T-cell (primary cell): ENCODE data around the gene TOX3. TPM values are rescaled to one million over a fixed set of nuclear protein-coding genes. Genes with fewer than 3 reads are reported as not detected.

Experiments used
- ATAC-seq, 4 experiments: fragments of 200-7000 bp in 3 of 4; fragments of 150-1000 bp in 1 of 4; cut with Tn5 transposase; replicated peaks in 1 of 4; 1 replicate in 3 of 4; 2 replicates in 1 of 4; pipeline ENCODE4 v1.10.0; 2021; ENCODE audit warnings: moderate library complexity in 3 of 4, mild to moderate bottlenecking in 2 of 4, moderate number of reproducible peaks in 1 of 4
- CTCF ChIA-PET, 2 donors: fragments of 300-600 bp; sonication (Branson Sonifier 250); formaldehyde crosslinking; loops; one replicate each; lab custom pipeline; 2022; ENCODE audit warnings: antibody characterized with exemption in 2 of 2; lab: Charles Lee
- POLR2A ChIA-PET, 2 donors: fragments of 300-600 bp; sonication (Branson Sonifier 250); formaldehyde crosslinking; loops; one replicate each; lab custom pipeline; 2022; ENCODE audit warnings: antibody characterized with exemption in 2 of 2; lab: Charles Lee
- DNase-seq, 35 experiments: peaks; one replicate each; pipeline versions ENCODE4 v3.0.0 to v3.0.0-alpha.2; 2013 to 2023
- H3K27ac ChIP-seq: one replicate; pipeline ENCODE4 v1.5.1; 2013; ENCODE audit warnings: low read length
- H3K27me3 ChIP-seq, 2 experiments: replicated peaks in 1 of 2; 1 replicate in 1 of 2; 2 replicates in 1 of 2; pipeline versions ENCODE4 v1.6.1 to v1.7.0; 2013; ENCODE audit warnings: low read length in 1 of 2, mixed read lengths in 1 of 2; ENCODE audit not compliant: control insufficient read depth in 2 of 2, insufficient read depth in 2 of 2; ENCODE audit errors: extremely low read depth in 1 of 2
- H3K36me3 ChIP-seq, 2 donors: 1 replicate in 1 of 2; 2 replicates in 1 of 2; pipeline versions ENCODE4 v1.6.1 to v1.7.0; 2013; ENCODE audit warnings: low read length in 1 of 2; ENCODE audit not compliant: control insufficient read depth in 2 of 2, insufficient read depth in 1 of 2; ENCODE audit errors: extremely low read depth in 1 of 2
- H3K4me1 ChIP-seq, 2 experiments: 1 replicate in 1 of 2; 2 replicates in 1 of 2; pipeline versions ENCODE4 v1.6.1 to v1.7.0; 2013; ENCODE audit warnings: low read length in 2 of 2, mixed read lengths in 1 of 2; ENCODE audit not compliant: insufficient read depth in 2 of 2, control insufficient read depth in 1 of 2; ENCODE audit errors: extremely low read depth in 1 of 2
- H3K4me3 ChIP-seq, 2 donors: 1 replicate in 1 of 2; 2 replicates in 1 of 2; pipeline versions ENCODE4 v1.5.1 to v1.7.0; 2013; ENCODE audit warnings: mild to moderate bottlenecking in 2 of 2, low read length in 1 of 2, moderate library complexity in 1 of 2; ENCODE audit not compliant: control insufficient read depth in 1 of 2; ENCODE audit errors: extremely low read depth in 1 of 2
- H3K9me3 ChIP-seq: 2 replicates; pipeline ENCODE4 v1.7.0; 2013
- H3K27ac Mint-ChIP-seq, 2 donors: one replicate each; pipeline ENCODE4 v1.8.0; 2020 to 2021; ENCODE audit warnings: mild to moderate bottlenecking in 2 of 2, mixed read lengths in 2 of 2
- H3K27me3 Mint-ChIP-seq, 2 donors: one replicate each; pipeline ENCODE4 v1.8.0; 2021 to 2022; ENCODE audit warnings: mixed read lengths in 2 of 2
- H3K36me3 Mint-ChIP-seq: one replicate; pipeline ENCODE4 v1.8.0; 2021; ENCODE audit warnings: mixed read lengths
- H3K4me1 Mint-ChIP-seq, 3 donors: one replicate each; pipeline ENCODE4 v1.8.0; 2020 to 2022; ENCODE audit warnings: mixed read lengths in 3 of 3, mild to moderate bottlenecking in 1 of 3
- H3K4me3 Mint-ChIP-seq, 3 donors: one replicate each; pipeline ENCODE4 v1.8.0; 2020 to 2022; ENCODE audit warnings: mild to moderate bottlenecking in 3 of 3, mixed read lengths in 3 of 3, moderate library complexity in 3 of 3
- H3K9me3 Mint-ChIP-seq, 3 donors: one replicate each; pipeline ENCODE4 v1.8.0; 2020 to 2022; ENCODE audit warnings: mixed read lengths in 3 of 3
- WGBS: methylation state at CpG from one replicate; pipeline ENCODE4 v1.1.5; 2013; ENCODE audit warnings: missing lambda C conversion rate; ENCODE audit not compliant: insufficient coverage; 5-methylcytosine and 5-hydroxymethylcytosine counted together
- total RNA-seq, 35 experiments: library from RNA in 6 of 35; stranded (reverse) in 6 of 35; fragments of 120-200 nt in 1 of 35; gene quantifications; one replicate each; pipeline versions ENCODE4 v1.2.1 to v1.2.4 and lab custom pipeline; 2013 to 2026

Gene TOX3
- total RNA-seq, 5 donors from 2014 or later (not counting 1 experiment from before 2014, with no cell fraction given): 0.09 to 0.10 TPM; not detected in 3

DNA sequence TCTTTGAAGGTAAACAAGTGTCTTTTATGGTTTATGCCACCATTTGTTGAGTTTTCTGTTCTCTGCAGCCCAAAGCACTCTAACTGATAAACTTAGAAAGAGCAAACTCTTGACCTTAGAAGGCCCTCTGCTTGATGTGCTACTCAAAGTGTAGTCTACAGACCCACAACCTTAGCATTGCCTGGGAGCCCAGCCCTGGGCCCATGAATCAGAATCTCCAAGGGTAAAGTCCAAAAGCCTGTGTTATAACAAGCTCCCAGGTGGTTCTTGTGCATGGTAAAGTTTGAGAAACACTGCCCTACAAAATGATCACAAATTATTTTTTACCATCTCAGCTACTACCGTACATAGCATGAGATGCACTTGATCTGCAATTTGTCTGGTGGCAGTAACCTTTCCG is 6.0 kb downstream of the TOX3 start:
- H3K4me1 ChIP-seq: no peaks in the 10 kb centered on the region
- H3K9me3 ChIP-seq: no peaks in the 10 kb centered on the region
- Mint-ChIP-seq H3K9me3 (peaks cover 0 to 8% (median 4%) of the 10 kb centered on the region in 3 donors), H3K27me3 (peaks cover 19 to 20% of the 10 kb centered on the region in 2 donors), H3K27ac (no peak overlapping the region), H3K4me3 (no peak overlapping the region), H3K4me1 (peaks cover 4 to 6% (median 4%) of the 10 kb centered on the region in 3 donors), H3K36me3 (no peaks in the 10 kb centered on the region)
- CTCF ChIA-PET: no interaction called here
- H3K27me3 ChIP-seq: peaks cover 5 to 8% of the 10 kb centered on the region in 2 experiments
- DNase-seq (no peak), ATAC-seq (no peak)
- POLR2A ChIA-PET: no interaction called here
- no peaks in the 10 kb centered on the region for H3K36me3 ChIP-seq
- no peak overlapping the region for H3K4me3 ChIP-seq
- WGBS: 95% methylated on average over 2 of the region's 2 CpGs
- H3K27ac ChIP-seq: no peak overlapping the region

DNA sequence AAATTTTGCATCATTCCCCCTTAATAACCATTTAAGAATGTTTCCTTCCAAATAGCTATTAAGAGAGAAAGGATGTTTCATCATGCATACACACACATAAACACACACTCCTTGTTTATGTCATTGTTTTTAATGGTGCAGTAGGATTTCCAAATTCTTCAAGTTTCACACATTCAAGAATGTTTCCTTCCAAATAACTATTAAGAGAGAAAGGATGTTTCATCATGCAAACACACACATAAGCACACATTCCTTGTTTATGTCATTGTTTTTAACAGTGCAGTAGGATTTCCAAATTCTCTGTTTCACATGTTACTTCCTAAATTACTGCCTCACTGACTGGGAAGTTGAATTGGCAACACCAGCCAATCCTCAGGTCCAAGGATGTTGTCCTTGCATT is 7.8 kb downstream of the TOX3 start:
- CTCF ChIA-PET: interaction anchor here in 1 of 2 donors (0.7 kb wide), 1 partner anchor 172 kb away, joined by 4 read pairs; no protein-coding TSS in a partner anchor
- no peak for DNase-seq
- Histone ChIP-seq H3K27ac (no peak overlapping the region), H3K36me3 (no peaks in the 10 kb centered on the region), H3K9me3 (no peaks in the 10 kb centered on the region), H3K27me3 (peaks cover 0 to 3% of the 10 kb centered on the region in 2 experiments), H3K4me3 (no peak overlapping the region), H3K4me1 (no peaks in the 10 kb centered on the region)
- no peak for ATAC-seq
- Mint-ChIP-seq H3K27ac (no peak overlapping the region), H3K9me3 (peaks cover 0 to 12% (median 4%) of the 10 kb centered on the region in 3 donors), H3K4me1 (no peaks in the 10 kb centered on the region), H3K4me3 (no peak overlapping the region), H3K27me3 (peaks cover 7 to 8% of the 10 kb centered on the region in 2 donors), H3K36me3 (no peaks in the 10 kb centered on the region)
- POLR2A ChIA-PET: no interaction called here

DNA sequence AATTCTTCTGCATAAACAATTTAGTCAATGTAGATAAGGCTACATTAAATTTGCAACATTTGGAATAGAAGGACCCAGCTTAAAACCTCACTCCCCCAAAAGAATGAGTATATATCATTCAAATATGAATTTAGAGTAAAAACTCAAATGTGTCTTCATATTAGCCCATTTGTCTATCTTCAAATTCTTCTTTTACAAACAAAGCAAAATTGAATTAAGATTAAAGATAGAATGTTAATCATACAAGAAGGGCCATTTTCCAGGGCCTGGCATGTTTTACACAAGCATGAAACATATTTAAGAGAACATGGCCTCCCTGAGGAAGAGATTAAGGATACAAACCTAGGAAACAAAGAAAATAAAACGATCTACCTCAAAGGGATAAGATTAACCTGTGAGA is 8.4 kb downstream of the TOX3 start:
- ATAC-seq (no peak), DNase-seq (no peak)
- ChIA-PET CTCF (no interaction called here), POLR2A (no interaction called here)
- Mint-ChIP-seq H3K4me1 (no peaks in the 10 kb centered on the region), H3K27ac (no peak overlapping the region), H3K27me3 (peaks cover 3 to 5% of the 10 kb centered on the region in 2 donors), H3K36me3 (no peaks in the 10 kb centered on the region), H3K9me3 (peaks cover 0 to 12% (median 4%) of the 10 kb centered on the region in 3 donors), H3K4me3 (no peak overlapping the region)
- H3K4me1 ChIP-seq: no peaks in the 10 kb centered on the region
- H3K27me3 ChIP-seq: peaks cover 0 to 3% of the 10 kb centered on the region in 2 experiments
- no CpG with 5 or more reads among the region's 1 CpG for WGBS
- no peak overlapping the region for H3K4me3 ChIP-seq
- H3K27ac ChIP-seq: no peak overlapping the region
- H3K9me3 ChIP-seq: no peaks in the 10 kb centered on the region
- no peaks in the 10 kb centered on the region for H3K36me3 ChIP-seq

DNA sequence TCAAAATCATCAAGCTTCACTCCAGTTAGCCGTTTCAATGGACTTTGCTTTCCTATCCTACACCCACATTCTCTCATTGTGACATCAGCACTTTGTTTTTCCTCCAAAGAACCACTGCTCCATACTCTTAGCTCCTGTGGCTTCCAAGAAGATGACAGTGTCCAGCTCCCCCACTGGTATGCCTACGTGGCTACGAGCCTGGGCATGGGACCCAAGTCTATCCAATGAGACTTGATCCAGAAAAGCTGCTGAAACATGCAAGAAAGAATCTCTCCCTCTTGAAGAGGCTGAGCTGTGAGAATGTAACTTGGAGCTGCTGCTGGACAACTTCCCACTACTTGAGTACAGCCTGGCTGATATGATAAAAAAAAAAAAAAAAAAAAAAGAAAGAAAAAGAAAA is 9.4 kb downstream of the TOX3 start:
- Mint-ChIP-seq H3K4me1 (no peaks in the 10 kb centered on the region), H3K9me3 (peaks cover 0 to 12% (median 4%) of the 10 kb centered on the region in 3 donors), H3K27ac (no peak overlapping the region), H3K4me3 (no peak overlapping the region), H3K27me3 (peaks cover under 1 to 2% of the 10 kb centered on the region in 2 donors), H3K36me3 (no peaks in the 10 kb centered on the region)
- no peak overlapping the region for H3K4me3 ChIP-seq
- H3K27me3 ChIP-seq: peaks cover 0 to 2% of the 10 kb centered on the region in 2 experiments
- DNase-seq: no peak
- ChIA-PET POLR2A (no interaction called here), CTCF (interaction anchor here in 1 of 2 donors (0.6 kb wide), 1 partner anchor 1344 kb away, joined by 6 read pairs; no protein-coding TSS in a partner anchor)
- 72% methylated on average over 3 of the region's 3 CpGs for WGBS
- no peaks in the 10 kb centered on the region for H3K9me3 ChIP-seq
- H3K36me3 ChIP-seq: no peaks in the 10 kb centered on the region
- H3K27ac ChIP-seq: no peak overlapping the region
- H3K4me1 ChIP-seq: no peaks in the 10 kb centered on the region
- no peak for ATAC-seq

DNA sequence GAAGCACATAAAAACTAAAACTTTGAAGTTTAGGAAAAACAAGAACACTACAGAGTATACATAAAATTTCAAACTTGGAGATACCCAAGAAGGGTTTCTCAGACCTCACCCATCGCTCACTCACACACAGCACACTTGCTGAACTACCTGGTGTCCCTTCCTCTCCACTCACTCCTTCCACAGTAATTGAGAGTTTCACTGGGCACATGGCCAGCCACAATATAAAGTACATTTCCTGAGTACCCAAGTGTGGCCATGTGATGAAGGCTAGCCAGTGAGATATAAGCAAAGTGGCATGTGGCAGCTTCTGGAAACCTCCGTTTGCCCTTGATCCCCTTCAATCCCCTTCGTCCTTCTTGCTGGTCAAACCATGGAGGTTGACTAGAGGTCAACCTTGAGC is 11.9 kb downstream of the TOX3 start:
- H3K4me1 ChIP-seq: no peaks in the 10 kb centered on the region
- no peak overlapping the region for H3K4me3 ChIP-seq
- H3K4me3 Mint-ChIP-seq: no peak overlapping the region
- no peaks in the 10 kb centered on the region for H3K36me3 ChIP-seq
- POLR2A ChIA-PET: no interaction called here
- no peak for ATAC-seq
- no peaks in the 10 kb centered on the region for H3K4me1 Mint-ChIP-seq
- H3K27ac Mint-ChIP-seq: no peak overlapping the region
- WGBS: 75% methylated on average over 1 of the region's 3 CpGs
- H3K27me3 Mint-ChIP-seq: no peaks in the 10 kb centered on the region
- CTCF ChIA-PET: no interaction called here
- no peak overlapping the region for H3K27ac ChIP-seq
- no peak for DNase-seq
- H3K36me3 Mint-ChIP-seq: no peaks in the 10 kb centered on the region
- H3K9me3 ChIP-seq: no peaks in the 10 kb centered on the region
- H3K27me3 ChIP-seq: no peaks in the 10 kb centered on the region
- peaks cover 0 to 16% (median 4%) of the 10 kb centered on the region in 3 donors for H3K9me3 Mint-ChIP-seq

DNA sequence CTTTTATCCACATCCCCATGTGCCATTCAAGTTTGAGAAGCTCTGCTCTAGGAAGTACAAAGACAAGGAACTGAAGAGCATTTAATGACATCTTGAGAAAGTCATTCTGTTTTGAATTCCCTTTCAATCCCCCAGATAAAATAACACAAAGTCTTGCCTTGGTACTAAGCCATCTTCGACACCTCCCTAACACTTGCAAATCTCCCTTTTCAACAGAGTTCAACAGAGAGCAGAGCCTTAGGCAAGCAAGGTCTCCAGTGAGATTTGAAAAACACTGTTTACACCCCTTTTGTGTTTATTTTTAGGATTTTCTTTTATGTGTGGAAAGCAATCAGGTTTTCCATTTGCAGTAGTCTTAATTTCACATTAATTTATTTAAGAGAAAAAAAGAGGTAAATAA is 13.6 kb downstream of the TOX3 start:
- H3K4me3 Mint-ChIP-seq: no peak overlapping the region
- no peak overlapping the region for H3K27ac Mint-ChIP-seq
- H3K9me3 Mint-ChIP-seq: peaks cover 0 to 16% (median 0%) of the 10 kb centered on the region in 3 donors
- Histone ChIP-seq H3K9me3 (no peaks in the 10 kb centered on the region), H3K4me1 (no peaks in the 10 kb centered on the region), H3K27me3 (no peaks in the 10 kb centered on the region), H3K36me3 (no peaks in the 10 kb centered on the region), H3K27ac (no peak overlapping the region), H3K4me3 (no peak overlapping the region)
- POLR2A ChIA-PET: no interaction called here
- no peaks in the 10 kb centered on the region for H3K27me3 Mint-ChIP-seq
- H3K36me3 Mint-ChIP-seq: no peaks in the 10 kb centered on the region
- no peak for ATAC-seq
- 63% methylated on average over 1 of the region's 1 CpG for WGBS
- no peaks in the 10 kb centered on the region for H3K4me1 Mint-ChIP-seq
- CTCF ChIA-PET: no interaction called here
- no peak for DNase-seq

DNA sequence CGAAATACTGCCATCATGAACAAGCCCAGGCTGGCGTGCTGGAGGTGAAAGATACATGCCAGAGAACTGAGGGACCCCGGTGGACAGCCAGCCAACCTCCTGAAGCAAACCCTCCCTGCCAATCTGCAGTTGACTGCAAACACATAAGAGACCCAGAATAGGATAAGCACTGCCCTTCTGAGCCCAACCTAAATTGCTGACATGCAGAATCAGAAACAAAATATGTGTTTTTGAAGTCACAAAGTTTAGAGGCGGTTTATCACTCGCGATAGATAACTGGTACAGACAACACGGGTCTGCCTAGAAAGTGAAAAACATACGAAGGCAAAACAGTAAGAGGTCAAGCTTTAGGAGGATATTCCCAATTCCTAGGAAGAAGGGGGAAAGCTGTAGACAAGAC is 14.6 kb downstream of the TOX3 start:
- ChIA-PET POLR2A (no interaction called here), CTCF (no interaction called here)
- DNase-seq (no peak), ATAC-seq (no peak)
- H3K9me3 Mint-ChIP-seq: peaks cover 0 to 16% (median 0%) of the 10 kb centered on the region in 3 donors
- H3K27ac Mint-ChIP-seq: no peak overlapping the region
- H3K4me1 ChIP-seq: no peaks in the 10 kb centered on the region
- H3K4me1 Mint-ChIP-seq: no peaks in the 10 kb centered on the region
- no peak overlapping the region for H3K4me3 ChIP-seq
- H3K36me3 Mint-ChIP-seq: no peaks in the 10 kb centered on the region
- H3K27ac ChIP-seq: no peak overlapping the region
- H3K9me3 ChIP-seq: no peaks in the 10 kb centered on the region
- no peaks in the 10 kb centered on the region for H3K27me3 Mint-ChIP-seq
- no peaks in the 10 kb centered on the region for H3K36me3 ChIP-seq
- H3K4me3 Mint-ChIP-seq: no peak overlapping the region
- no CpG with 5 or more reads among the region's 8 CpGs for WGBS
- no peaks in the 10 kb centered on the region for H3K27me3 ChIP-seq
